ENCODE measurements around the gene SYT7.

Gene SYT7

DNA sequence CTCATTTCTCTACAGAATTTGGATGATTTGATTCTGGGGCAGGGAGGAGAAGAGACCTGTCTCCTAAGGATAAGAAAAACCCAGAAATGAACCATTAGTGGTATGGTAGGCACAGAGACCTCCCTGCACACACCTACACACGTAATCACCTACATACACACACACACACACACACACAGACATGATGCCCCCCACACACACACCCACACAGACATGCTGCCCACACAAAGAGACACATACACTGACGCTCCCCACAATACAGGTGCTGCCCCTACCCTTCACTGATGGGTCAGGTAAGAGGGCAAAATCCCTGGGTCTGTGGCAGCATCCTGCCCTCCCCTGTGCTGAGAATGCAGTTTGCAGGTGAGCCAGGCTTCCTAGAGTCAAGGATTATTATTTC, 1.1 kb upstream of the SYT7 start:
- DNase-seq = no peak

DNA sequence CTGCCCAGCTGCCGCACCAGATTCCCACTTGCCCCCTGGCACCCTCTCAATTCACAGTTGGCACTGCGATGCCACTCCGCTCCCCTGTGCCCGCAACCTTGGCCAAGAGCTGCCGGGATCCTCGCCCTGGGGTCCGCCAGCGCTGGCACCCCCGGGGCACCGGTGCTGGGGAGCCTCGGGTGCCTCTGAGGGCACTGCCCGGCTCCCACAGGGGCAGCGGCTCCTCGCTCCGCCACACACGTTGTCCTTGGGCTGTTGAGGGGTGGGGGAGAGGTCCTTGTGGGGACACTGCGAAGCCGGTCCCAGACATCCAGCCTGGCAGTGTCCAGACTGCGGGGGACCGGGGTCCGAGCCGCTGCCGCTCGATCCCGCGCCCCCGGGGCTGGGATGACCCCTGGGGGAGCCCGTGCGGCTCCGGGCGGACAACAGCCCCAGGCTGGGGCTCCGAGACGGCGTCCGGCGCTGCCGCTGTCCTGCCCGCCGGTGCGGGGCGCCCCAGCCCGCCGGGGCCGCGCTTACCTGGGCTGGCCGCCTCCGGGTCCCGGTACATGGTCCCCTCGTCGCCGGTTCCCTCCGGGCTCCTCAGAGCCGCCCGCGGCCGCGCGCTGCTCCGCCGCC, 496 bp downstream of the SYT7 start:
- DNase-seq = no peak

GRCh38 chr11:61579676-61580270, 1.1 kb downstream of the SYT7 start:
- no peak for DNase-seq

- DNase-seq = no peak
Observed at GRCh38 chr11:61578819-61579675, 1.8 kb downstream of the SYT7 start.

GRCh38 chr11:61577383-61578118, 3.3 kb downstream of the SYT7 start:
- no peak for DNase-seq

DNA sequence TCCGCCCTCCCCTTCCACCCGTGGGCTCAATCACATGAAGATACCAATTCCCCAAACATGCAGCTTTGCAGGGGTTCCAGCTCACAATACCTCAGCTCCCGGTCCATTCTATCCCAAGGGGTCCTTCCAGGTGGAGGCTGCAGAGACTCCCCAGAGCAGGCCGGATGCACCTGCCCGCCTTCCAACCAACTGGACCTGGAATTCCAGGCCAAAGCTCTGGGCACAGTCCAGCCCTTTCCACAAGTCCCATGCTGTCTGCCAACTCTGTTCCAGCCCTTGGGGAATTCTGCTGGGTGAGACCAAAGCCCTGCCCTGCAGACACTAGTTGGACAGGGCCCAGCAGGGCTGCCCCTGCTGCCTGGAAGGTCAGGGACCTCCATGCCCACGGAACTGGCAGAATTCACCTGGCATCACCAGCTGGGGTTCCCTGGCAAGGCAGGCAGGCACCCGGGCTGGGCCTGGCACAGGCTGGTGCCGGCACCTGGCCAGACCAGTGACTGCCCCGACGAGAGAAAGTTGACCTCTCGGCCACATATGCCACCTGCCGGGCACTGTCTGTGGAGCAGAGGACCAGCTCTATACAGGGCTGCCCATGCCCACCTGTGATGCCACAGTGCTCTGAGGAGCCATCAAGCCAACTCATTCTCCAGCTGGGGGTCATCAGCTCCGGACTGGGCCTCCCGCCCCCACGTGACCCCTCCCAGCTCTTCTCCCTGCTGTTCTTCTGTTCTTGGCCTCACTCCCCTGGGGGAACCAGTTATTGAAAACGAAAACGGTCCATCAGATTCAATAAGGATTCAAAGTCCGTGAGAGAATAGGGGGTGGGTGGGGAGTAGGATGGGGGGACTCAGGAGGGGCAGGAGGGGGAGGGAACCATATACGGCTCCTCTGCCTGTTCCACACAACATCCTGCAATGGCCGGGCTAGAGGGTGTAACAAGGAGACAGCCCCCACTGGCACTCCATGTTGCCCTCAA, 4.7 kb downstream of the SYT7 start:
- no peak for DNase-seq

DNA sequence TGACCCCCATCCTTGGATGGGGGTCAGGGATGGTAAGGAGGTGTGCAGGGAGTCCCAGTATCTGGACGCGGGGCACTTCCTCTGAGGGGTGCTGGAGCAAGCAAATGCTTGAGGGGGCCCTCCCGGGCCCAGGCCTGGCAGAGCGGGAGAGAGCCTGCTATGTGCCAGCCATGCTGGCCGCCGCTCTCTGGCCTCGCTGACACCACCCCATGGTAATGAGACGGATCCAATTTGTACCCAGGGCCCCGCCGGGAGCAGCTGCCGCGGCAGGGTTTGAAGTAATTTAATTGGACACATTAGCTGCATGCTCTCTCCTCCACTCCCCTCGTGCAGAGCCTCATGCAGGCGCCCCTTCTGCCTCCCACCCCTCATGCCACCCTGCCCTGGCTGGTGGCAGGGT, 6.3 kb downstream of the SYT7 start:
- DNase-seq = no peak

GRCh38 chr11:61572913-61573312, 8.0 kb downstream of the SYT7 start:
- DNase-seq = no peak

- DNase-seq = no peak
Observed at GRCh38 chr11:61571869-61572268, 9.0 kb downstream of the SYT7 start.

- DNase-seq = no peak
Observed at GRCh38 chr11:61571337-61571736, 9.5 kb downstream of the SYT7 start.

- DNase-seq = no peak
Observed at GRCh38 chr11:61569701-61570100, 11.2 kb downstream of the SYT7 start.

GRCh38 chr11:61569018-61569417, 11.9 kb downstream of the SYT7 start:
- DNase-seq = no peak

DNA sequence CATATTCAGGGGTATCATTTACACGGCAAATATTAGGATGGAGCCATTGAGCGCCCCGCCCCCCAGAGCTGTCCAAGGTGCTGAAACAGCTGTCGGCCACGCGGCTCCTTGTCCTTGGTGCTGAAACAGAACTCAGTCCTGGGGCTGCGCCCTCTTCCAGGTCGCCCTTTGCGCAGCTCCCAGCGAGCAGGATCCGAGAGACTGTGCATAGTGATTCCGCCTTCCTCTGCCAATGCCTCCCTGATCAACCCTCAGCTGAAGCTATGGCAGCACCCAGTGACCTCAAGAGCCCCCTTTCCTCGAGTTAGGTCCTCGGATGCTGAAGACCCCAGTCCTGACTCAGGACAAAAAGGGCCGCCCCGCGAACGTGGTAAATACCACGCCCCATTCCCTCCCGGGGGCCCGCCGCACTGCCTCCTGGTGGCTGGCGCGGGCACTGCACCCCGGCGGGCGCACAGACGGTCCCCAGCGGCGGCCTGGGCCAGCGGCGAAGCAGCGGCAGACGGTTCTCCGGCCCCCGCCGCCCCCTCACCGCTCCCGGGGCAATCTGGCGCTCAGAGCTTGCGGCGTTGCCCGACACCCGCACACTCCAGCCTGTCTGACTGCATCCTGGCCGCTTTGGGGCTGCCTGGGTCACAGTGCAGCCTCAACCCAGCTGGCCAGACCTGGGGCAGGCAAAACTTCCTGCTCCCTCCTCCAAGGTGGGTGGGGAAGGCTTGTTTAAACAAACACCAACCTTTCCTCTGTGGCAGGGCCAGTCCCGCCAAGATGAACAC, 13.4 kb downstream of the SYT7 start:
- DNase-seq = peak; percentile 73

DNA sequence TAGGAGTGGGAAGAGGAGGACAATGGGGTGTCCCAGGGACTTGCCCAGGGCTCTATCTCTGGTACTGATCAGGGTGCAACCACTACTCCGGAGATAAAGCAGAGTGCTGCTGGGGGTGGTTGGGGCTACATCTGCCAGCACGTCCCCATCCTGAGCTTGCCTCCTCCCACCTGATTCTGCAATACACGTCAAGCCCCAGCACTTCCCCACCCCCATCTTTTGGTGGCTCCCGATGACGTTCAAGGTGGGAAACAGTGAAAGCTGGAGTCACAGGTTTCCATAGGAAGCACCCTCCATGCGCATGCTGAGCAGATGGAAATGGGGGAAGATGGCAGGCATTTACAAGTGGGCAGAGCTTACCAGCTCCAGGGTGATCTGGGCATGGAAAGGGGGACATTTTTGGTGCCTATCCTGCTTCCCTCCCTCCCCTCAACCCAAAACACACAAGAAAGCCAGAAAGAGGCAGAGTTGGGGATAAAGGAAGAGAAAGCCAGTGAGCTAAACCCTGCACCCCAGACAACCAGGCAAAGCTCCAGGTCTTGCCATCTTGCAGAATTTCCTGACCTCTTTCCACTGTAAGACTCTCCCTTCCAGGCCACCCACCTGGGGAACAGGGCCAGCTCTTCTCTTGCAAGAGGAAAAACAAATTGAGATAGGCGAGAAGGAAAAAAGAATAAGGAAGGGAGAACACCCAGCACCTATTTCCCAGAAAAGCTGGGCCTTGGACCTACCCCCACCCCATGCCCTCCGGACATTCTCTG, 15.8 kb downstream of the SYT7 start:
- DNase-seq = no peak

DNA sequence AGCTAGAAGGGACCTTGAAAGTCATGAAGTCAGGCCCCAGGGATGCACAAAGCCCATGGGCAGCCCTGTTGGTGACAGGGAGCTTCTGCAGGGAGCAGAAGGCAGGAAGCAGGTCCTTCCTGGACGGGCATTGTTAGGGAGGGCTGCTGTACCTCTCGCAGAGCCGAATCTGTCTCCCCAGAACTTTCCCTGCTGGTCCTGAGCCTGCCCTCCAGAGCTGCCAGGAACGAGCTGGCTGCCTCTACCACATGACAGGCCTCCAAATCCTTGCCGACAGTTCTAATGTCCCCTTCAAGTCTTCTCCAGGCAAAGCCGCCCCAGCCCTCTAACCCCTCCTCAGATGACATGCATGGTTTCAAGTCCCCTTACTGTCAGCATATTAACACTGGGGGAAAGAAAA, 20.1 kb downstream of the SYT7 start:
- no peak for DNase-seq

DNA sequence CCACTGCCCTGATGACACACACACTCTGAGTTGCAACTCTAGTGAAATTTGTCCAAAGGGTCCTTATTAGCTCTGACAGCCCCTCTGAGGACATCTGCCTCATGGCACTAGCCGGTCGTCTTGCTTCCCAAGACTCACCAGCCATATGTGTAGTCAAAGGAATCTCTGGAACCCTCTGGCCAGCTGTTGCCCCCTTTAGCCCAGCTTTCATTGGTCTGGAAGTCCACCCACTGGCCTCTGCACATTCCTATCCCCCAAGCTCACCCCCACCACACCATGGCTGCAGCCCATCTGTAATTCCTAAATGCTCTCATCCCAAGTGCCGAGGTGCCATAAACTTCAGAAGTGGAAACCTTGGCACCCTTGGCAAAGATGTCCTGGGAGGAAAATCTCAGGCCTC, 24.3 kb downstream of the SYT7 start:
- DNase-seq = no peak

DNA sequence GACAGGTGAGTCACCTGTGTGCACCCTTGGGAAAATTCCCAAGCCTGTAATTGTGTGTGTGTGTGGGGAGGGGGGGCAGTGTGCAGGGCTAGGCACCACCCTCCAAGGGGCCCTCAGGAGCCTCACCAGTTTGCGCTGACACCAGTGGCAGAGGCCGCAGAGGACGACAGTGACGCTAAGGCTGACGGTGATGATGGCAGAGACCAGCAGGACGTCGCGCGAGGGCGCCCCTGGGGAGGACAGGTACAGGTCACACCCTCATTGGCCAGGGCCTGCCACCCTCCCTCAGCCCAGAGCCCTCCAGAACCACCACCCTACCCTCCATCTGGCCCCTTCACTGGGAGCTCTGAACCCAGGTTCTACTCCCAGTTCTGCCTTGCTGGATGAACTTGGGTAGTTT, 24.9 kb downstream of the SYT7 start:
- DNase-seq = no peak

- DNase-seq = no peak
Observed at GRCh38 chr11:61555051-61555969, 25.6 kb downstream of the SYT7 start.
